Measurements from ENCODE around the gene SLC2A13.

GRCh38 chr12:39971348-39971747 is 134.5 kb downstream of the SLC2A13 start:
- no peak for TF ChIP-seq CTCF (IDR thresholded peaks at IDR 0.05)
- no peak for TF ChIP-seq POLR2A (IDR thresholded peaks at IDR 0.05)
